Spinal cord (tissue), 10 donors: ENCODE data around the gene ZKSCAN1. TPM values are rescaled to one million over a fixed set of nuclear protein-coding genes. Genes with fewer than 3 reads are reported as not detected.

Experiments used
- DNase-seq, 6 donors: peaks; one replicate each; pipeline versions ENCODE4 v3.0.0 to v3.0.0-alpha.2; 2013 to 2015; ENCODE audit warnings: low spot score in 6 of 6, low read depth in 4 of 6
- H3K27ac ChIP-seq: one replicate; pipeline ENCODE4 v1.5.1; 2013; ENCODE audit warnings: low read depth, low read length, control low read depth
- H3K27me3 ChIP-seq: one replicate; pipeline ENCODE4 v1.6.1; 2013; ENCODE audit warnings: low read length; ENCODE audit not compliant: control insufficient read depth, insufficient read depth
- H3K36me3 ChIP-seq: one replicate; pipeline ENCODE4 v1.6.1; 2013; ENCODE audit warnings: low read length; ENCODE audit not compliant: control insufficient read depth, insufficient read depth
- H3K4me1 ChIP-seq: one replicate; pipeline ENCODE4 v1.6.1; 2013; ENCODE audit warnings: low read length; ENCODE audit not compliant: control insufficient read depth, insufficient read depth
- H3K4me3 ChIP-seq: one replicate; pipeline ENCODE4 v1.5.1; 2013; ENCODE audit warnings: low read depth, low read length, control low read depth
- H3K9me3 ChIP-seq: one replicate; pipeline ENCODE4 v1.6.1; 2013; ENCODE audit warnings: low read length; ENCODE audit not compliant: control insufficient read depth, insufficient read depth
- WGBS: methylation state at CpG from one replicate; pipeline ENCODE4 v1.1.5; 2013; ENCODE audit warnings: missing lambda C conversion rate; ENCODE audit not compliant: insufficient coverage; 5-methylcytosine and 5-hydroxymethylcytosine counted together
- polyA plus RNA-seq, 2 donors: library from polyadenylated mRNA; unstranded; fragments of 120-200 nt; gene quantifications; one replicate each; pipeline ENCODE4 v1.2.1, GENCODE V29; 2013; ENCODE audit not compliant: insufficient read length in 2 of 2
- total RNA-seq, 2 donors: library from RNA; depleted of rRNA in 1 of 2; stranded (reverse); fragments of 120-200 nt in 1 of 2; fragments of >200 nt in 1 of 2; gene quantifications; one replicate each; pipeline versions ENCODE4 v1.2.3 to v1.2.4, GENCODE V29; 2013 to 2014
- donor health status: healthy.

ZKSCAN1 gene
- total and polyA plus RNA-seq, 4 donors: 51.7 to 97.3 (median 56.9) TPM

GRCh38 chr7:100085515-100085914 lies 70.1 kb downstream of the ZKSCAN1 start:
- H3K4me3 ChIP-seq: no peak overlapping the region
- WGBS: 72% methylated on average over 2 of the region's 3 CpGs
- no peaks in the 10 kb centered on the region for H3K27me3 ChIP-seq
- no peaks in the 10 kb centered on the region for H3K9me3 ChIP-seq
- H3K36me3 ChIP-seq: no peaks in the 10 kb centered on the region
- peaks cover 23% of the 10 kb centered on the region for H3K4me1 ChIP-seq
- H3K27ac ChIP-seq: no peak overlapping the region
- DNase-seq: no peak

GRCh38 chr7:100087055-100087750 lies 71.8 kb downstream of the ZKSCAN1 start:
- no peaks in the 10 kb centered on the region for H3K9me3 ChIP-seq
- H3K27ac ChIP-seq: no peak overlapping the region
- no peak overlapping the region for H3K4me3 ChIP-seq
- no peak for DNase-seq
- no peaks in the 10 kb centered on the region for H3K27me3 ChIP-seq
- 92% methylated on average over 8 of the region's 10 CpGs for WGBS
- peaks cover 17% of the 10 kb centered on the region for H3K4me1 ChIP-seq
- H3K36me3 ChIP-seq: peaks cover 14% of the 10 kb centered on the region

GRCh38 chr7:100088095-100088620 lies 72.8 kb downstream of the ZKSCAN1 start:
- WGBS: 89% methylated on average over 5 of the region's 11 CpGs
- H3K4me3 ChIP-seq: peak overlapping the region; percentile 92
- peak overlapping the region; percentile 85 for H3K27ac ChIP-seq

GRCh38 chr7:100088621-100089457 lies 73.4 kb downstream of the ZKSCAN1 start, which contains the start of gene COPS6:
Gene COPS6 (plus strand): TSS chr7:100088969. CDS start chr7:100088991, 22 bp downstream.
- peak in 5 of 6 donors; percentile 72 to 95 (median 84) for DNase-seq
- peak within 1 kb of the TSS; percentile 92 for H3K4me3 ChIP-seq
- H3K27ac ChIP-seq: peak within 1 kb of the TSS; percentile 85
- peaks cover 17% of the 10 kb centered on the region for H3K4me1 ChIP-seq
- H3K36me3 ChIP-seq: peaks cover 28% of the 10 kb centered on the region
- WGBS: under 1% methylated on average over 58 of the region's 68 CpGs
- no peaks in the 10 kb centered on the region for H3K9me3 ChIP-seq
- no peaks in the 10 kb centered on the region for H3K27me3 ChIP-seq

More at GRCh38 chr7:100088095-100088620, 72.8 kb downstream of the ZKSCAN1 start:
- Histone ChIP-seq H3K27me3 (no peaks in the 10 kb centered on the region), H3K9me3 (no peaks in the 10 kb centered on the region), H3K36me3 (peaks cover 22% of the 10 kb centered on the region), H3K4me1 (peaks cover 12% of the 10 kb centered on the region)
- DNase-seq: no peak

- Histone ChIP-seq H3K9me3 (no peaks in the 10 kb centered on the region), H3K4me3 (peak overlapping the region; percentile 92), H3K27me3 (no peaks in the 10 kb centered on the region), H3K27ac (no peak overlapping the region), H3K4me1 (peaks cover 20% of the 10 kb centered on the region), H3K36me3 (peaks cover 33% of the 10 kb centered on the region)
- 23% methylated on average over 2 of the region's 7 CpGs for WGBS
- no peak for DNase-seq
These were observed 74.2 kb downstream of the ZKSCAN1 start for GRCh38 chr7:100089458-100090196.

- Histone ChIP-seq H3K4me1 (peaks cover 20% of the 10 kb centered on the region), H3K27ac (no peak overlapping the region), H3K9me3 (no peaks in the 10 kb centered on the region), H3K4me3 (no peak overlapping the region), H3K27me3 (no peaks in the 10 kb centered on the region), H3K36me3 (peaks cover 44% of the 10 kb centered on the region)
- 89% methylated on average over 10 of the region's 14 CpGs for WGBS
- no peak for DNase-seq
These were observed 75.4 kb downstream of the ZKSCAN1 start for GRCh38 chr7:100090527-100091410.

Other genes starting within 250 kb of the ZKSCAN1 start
- gene CYP3A4, start 231.4 kb upstream of the ZKSCAN1 start, total RNA-seq: under 1 TPM in 1 of 2 donors, not detected in 1; 0.11 TPM
- under 1 TPM; 0.27 to 0.40 TPM for gene CYP3A4, start 231.4 kb upstream of the ZKSCAN1 start, polyA plus RNA-seq
- gene CYP3A43, start 187.6 kb upstream of the ZKSCAN1 start, total RNA-seq: under 1 TPM in 1 of 2 donors, not detected in 1; 0.22 TPM
- under 1 TPM; 0.25 to 0.51 TPM for gene CYP3A43, start 187.6 kb upstream of the ZKSCAN1 start, polyA plus RNA-seq
- under 1 TPM in 1 of 2 donors, not detected in 1; 0.20 TPM for gene OR2AE1, start 138.6 kb upstream of the ZKSCAN1 start, total RNA-seq
- under 1 TPM in 1 of 2 donors, not detected in 1; 0.24 TPM for gene OR2AE1, start 138.6 kb upstream of the ZKSCAN1 start, polyA plus RNA-seq
- 10 to 100 TPM; 16.7 to 32.5 TPM for gene TRIM4, start 96.1 kb upstream of the ZKSCAN1 start, total RNA-seq
- 10 to 100 TPM; 16.7 to 20.8 TPM for gene TRIM4, start 96.1 kb upstream of the ZKSCAN1 start, polyA plus RNA-seq
- 10 to 100 TPM in 1 of 2 donors, 1 to 10 TPM in 1; 4.5 to 12.6 TPM for gene GJC3, start 86.0 kb upstream of the ZKSCAN1 start, total RNA-seq
- gene GJC3, start 86.0 kb upstream of the ZKSCAN1 start, polyA plus RNA-seq: 1 to 10 TPM in 1 of 2 donors, under 1 TPM in 1; 1.00 to 1.7 TPM
- 1 to 10 TPM; 4.5 to 6.3 TPM for gene AZGP1, start 39.6 kb upstream of the ZKSCAN1 start, total RNA-seq
- gene AZGP1, start 39.6 kb upstream of the ZKSCAN1 start, polyA plus RNA-seq: 1 to 10 TPM in 1 of 2 donors, under 1 TPM in 1; 0.79 to 3.0 TPM
- gene ZSCAN21, start 34.2 kb downstream of the ZKSCAN1 start, total RNA-seq: 10 to 100 TPM; 10.3 to 27.7 TPM
- 10 to 100 TPM; 17.2 to 21.2 TPM for gene ZSCAN21, start 34.2 kb downstream of the ZKSCAN1 start, polyA plus RNA-seq
- gene ZNF3, start 66.1 kb downstream of the ZKSCAN1 start, total RNA-seq: 10 to 100 TPM; 28.5 to 49.3 TPM
- gene ZNF3, start 66.1 kb downstream of the ZKSCAN1 start, polyA plus RNA-seq: 10 to 100 TPM; 33.6 to 35.6 TPM
- gene COPS6, start 73.4 kb downstream of the ZKSCAN1 start, total RNA-seq: 10 to 100 TPM; 59.9 to 78.4 TPM
- gene COPS6, start 73.4 kb downstream of the ZKSCAN1 start, polyA plus RNA-seq: 100 to 1,000 TPM; 147 to 167 TPM
- gene MCM7, start 85.8 kb downstream of the ZKSCAN1 start, total RNA-seq: 10 to 100 TPM; 36.7 to 71.5 TPM
- gene MCM7, start 85.8 kb downstream of the ZKSCAN1 start, polyA plus RNA-seq: 10 to 100 TPM; 88.3 to 94.7 TPM
- 10 to 100 TPM; 18.2 to 27.4 TPM for gene AP4M1, start 86.0 kb downstream of the ZKSCAN1 start, total RNA-seq
- gene AP4M1, start 86.0 kb downstream of the ZKSCAN1 start, polyA plus RNA-seq: 10 to 100 TPM; 31.4 to 47.7 TPM
- 10 to 100 TPM; 25.3 to 26.7 TPM for gene TAF6, start 103.8 kb downstream of the ZKSCAN1 start, total RNA-seq
- gene TAF6, start 103.8 kb downstream of the ZKSCAN1 start, polyA plus RNA-seq: 10 to 100 TPM; 61.9 to 73.2 TPM
- gene CNPY4, start 104.0 kb downstream of the ZKSCAN1 start, total RNA-seq: 10 to 100 TPM; 22.5 to 65.7 TPM
- 10 to 100 TPM; 29.9 to 33.3 TPM for gene CNPY4, start 104.0 kb downstream of the ZKSCAN1 start, polyA plus RNA-seq
- gene MBLAC1, start 111.4 kb downstream of the ZKSCAN1 start, total RNA-seq: 1 to 10 TPM; 3.1 to 4.8 TPM
- 1 to 10 TPM; 5.2 to 5.8 TPM for gene MBLAC1, start 111.4 kb downstream of the ZKSCAN1 start, polyA plus RNA-seq
- 100 to 1,000 TPM in 1 of 2 donors, 10 to 100 TPM in 1; 59.2 to 155 TPM for gene LAMTOR4, start 133.3 kb downstream of the ZKSCAN1 start, total RNA-seq
- gene LAMTOR4, start 133.3 kb downstream of the ZKSCAN1 start, polyA plus RNA-seq: 100 to 1,000 TPM; 132 to 160 TPM
- 10 to 100 TPM in 1 of 2 donors, 1 to 10 TPM in 1; 9.4 to 14.6 TPM for gene TRAPPC14, start 143.1 kb downstream of the ZKSCAN1 start, total RNA-seq
- 10 to 100 TPM; 47.4 to 54.1 TPM for gene TRAPPC14, start 143.1 kb downstream of the ZKSCAN1 start, polyA plus RNA-seq
- 1 to 10 TPM; 5.0 to 8.6 TPM for gene GAL3ST4, start 153.0 kb downstream of the ZKSCAN1 start, total RNA-seq
- gene GAL3ST4, start 153.0 kb downstream of the ZKSCAN1 start, polyA plus RNA-seq: 10 to 100 TPM; 21.6 to 23.1 TPM
- gene GPC2, start 161.8 kb downstream of the ZKSCAN1 start, total RNA-seq: 1 to 10 TPM; 6.1 to 9.8 TPM
- 10 to 100 TPM; 47.7 to 53.6 TPM for gene GPC2, start 161.8 kb downstream of the ZKSCAN1 start, polyA plus RNA-seq
- 1 to 10 TPM; 2.1 to 2.3 TPM for gene STAG3, start 162.3 kb downstream of the ZKSCAN1 start, total RNA-seq
- 10 to 100 TPM; 33.9 to 67.6 TPM for gene STAG3, start 162.3 kb downstream of the ZKSCAN1 start, polyA plus RNA-seq
- not detected for gene PVRIG, start 204.4 kb downstream of the ZKSCAN1 start, total RNA-seq
- gene PVRIG, start 204.4 kb downstream of the ZKSCAN1 start, polyA plus RNA-seq: 10 to 100 TPM; 11.6 to 13.5 TPM